WI38 (cell line): ENCODE data around the gene ZFAND3.
"Not testable (repeated sequence)": the region's sequence is repeated elsewhere in the genome, so short reads cannot be mapped to it uniquely, and the experiment has no call there.

Source experiments
- H3K4me3 ChIP-seq: 2 replicates; pipeline ENCODE4 v1.5.1; 2011; ENCODE audit warnings: low read depth, mild to moderate bottlenecking, control low read depth, low read length
- TF ChIP-seq, protein P1 (sequence below): IDR thresholded peaks from 2 replicates; pipeline ENCODE4 v1.5.1; 2012; ENCODE audit warnings: low read depth, mild to moderate bottlenecking, control low read depth, low read length

Gene ZFAND3

DNA sequence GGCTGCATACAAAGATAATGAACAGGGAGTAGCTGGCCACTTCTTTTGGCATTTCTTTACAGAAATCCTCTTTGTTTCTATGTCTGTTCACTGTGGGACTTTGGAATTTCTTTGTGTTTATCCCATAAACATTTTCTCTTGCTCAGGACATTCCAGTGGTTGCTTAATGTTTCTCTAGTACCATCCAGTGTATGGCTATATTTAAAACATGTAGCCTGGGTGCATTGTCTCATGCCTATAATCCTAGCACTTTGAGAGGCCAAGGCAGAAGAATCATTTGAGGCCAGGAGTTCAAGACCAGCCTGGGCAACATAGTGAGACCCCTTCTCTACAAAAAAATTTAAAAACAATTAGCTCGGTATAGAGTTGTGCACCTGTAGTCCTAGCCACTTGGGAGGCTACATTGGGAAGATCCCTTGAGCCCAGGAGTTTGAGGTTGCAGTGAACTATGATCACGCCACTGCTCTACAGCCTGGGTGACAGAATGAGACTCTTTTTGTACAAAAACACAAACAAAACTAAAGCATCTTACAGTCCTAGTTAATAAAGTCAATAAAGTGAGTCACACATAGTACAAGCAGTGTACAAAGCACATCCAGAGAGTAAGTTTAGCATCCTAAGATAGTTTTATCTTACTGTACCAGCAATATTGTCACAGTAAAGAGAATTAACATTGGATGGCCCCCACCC, 63.3 kb downstream of the ZFAND3 start:
- H3K4me3 ChIP-seq: no peak overlapping the region
- TF ChIP-seq, protein P1, sequence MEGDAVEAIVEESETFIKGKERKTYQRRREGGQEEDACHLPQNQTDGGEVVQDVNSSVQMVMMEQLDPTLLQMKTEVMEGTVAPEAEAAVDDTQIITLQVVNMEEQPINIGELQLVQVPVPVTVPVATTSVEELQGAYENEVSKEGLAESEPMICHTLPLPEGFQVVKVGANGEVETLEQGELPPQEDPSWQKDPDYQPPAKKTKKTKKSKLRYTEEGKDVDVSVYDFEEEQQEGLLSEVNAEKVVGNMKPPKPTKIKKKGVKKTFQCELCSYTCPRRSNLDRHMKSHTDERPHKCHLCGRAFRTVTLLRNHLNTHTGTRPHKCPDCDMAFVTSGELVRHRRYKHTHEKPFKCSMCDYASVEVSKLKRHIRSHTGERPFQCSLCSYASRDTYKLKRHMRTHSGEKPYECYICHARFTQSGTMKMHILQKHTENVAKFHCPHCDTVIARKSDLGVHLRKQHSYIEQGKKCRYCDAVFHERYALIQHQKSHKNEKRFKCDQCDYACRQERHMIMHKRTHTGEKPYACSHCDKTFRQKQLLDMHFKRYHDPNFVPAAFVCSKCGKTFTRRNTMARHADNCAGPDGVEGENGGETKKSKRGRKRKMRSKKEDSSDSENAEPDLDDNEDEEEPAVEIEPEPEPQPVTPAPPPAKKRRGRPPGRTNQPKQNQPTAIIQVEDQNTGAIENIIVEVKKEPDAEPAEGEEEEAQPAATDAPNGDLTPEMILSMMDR: no peak

DNA sequence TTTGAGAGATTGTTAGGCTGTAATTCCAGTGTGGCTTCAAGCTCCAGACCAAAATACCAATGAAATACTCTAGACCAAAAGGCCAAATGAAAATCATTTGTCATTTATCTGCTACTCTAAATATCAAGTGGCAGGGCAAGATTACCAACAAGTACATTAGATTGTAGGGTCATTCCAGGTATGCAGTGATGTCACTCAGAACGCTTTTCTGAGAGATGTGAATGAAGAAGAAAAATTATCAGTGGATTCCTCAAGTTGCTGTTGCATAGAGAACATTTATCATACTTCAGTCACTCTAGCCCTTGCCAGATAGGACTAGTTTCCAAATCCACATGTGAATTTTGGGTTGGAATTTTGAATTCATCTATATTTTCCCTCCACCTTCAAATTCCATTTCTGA, 65.0 kb downstream of the ZFAND3 start:
- no peak overlapping the region for H3K4me3 ChIP-seq
- TF ChIP-seq, protein P1: no peak

DNA sequence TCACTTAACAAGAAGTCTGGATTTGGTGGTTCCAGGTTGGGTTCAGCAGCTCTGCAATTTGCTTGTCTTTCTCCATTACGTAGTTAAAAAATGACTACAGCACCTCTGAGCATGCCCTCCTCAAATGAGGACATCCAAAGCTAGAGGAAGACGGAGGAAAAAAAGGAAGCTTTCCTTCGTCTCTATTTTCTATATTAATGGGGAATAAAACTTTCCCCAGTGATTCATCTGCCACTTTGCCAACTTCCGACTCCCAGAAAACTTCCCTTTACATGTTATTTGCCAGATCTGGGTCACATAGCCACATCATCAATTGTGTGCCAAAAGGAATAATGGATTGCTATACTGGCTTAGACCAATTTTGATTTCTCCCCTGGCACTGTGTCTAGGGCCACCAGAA, 69.5 kb downstream of the ZFAND3 start:
- TF ChIP-seq, protein P1: no peak

DNA sequence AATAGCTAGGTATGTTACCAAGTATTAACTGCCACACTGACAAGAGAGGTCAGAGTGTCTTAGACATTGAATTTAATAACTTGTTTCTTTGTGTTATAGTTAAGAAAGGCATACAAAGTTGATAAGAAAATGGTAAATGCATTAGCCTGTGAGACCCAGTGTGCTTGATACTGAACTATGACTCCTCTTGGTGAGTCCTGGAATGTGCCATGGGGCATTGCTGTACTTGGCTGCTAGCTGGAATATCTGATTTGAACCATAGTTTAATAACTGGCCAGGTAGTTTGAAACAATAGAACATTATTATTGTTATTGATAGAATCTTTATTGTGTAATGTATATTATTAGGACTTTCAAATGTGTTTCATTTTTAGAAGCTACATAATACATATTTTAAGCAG, 70.0 kb downstream of the ZFAND3 start:
- H3K4me3 ChIP-seq: no peak overlapping the region
- TF ChIP-seq, protein P1: no peak

More for the DNA sequence above, 69.5 kb downstream of the ZFAND3 start:
- H3K4me3 ChIP-seq: no peak overlapping the region

DNA sequence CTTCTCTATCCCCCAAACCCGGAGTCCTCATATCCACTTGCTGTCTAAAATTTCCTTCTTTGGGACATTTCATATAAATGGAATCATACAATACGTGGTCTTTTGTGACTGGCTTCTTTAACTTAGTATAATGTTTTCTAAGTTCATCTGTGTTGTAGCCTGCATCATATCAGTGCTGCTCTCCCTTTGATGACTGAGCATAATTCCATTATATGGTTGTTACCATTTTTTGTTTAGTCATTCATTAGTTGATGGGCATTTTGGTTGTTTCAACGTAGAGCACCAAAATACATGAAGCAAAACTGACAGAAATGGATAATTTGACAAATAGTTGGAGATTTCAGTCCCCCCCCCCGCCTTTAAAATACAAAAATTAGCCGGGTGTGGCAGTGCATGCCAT, 71.5 kb downstream of the ZFAND3 start:
- TF ChIP-seq, protein P1: no peak

DNA sequence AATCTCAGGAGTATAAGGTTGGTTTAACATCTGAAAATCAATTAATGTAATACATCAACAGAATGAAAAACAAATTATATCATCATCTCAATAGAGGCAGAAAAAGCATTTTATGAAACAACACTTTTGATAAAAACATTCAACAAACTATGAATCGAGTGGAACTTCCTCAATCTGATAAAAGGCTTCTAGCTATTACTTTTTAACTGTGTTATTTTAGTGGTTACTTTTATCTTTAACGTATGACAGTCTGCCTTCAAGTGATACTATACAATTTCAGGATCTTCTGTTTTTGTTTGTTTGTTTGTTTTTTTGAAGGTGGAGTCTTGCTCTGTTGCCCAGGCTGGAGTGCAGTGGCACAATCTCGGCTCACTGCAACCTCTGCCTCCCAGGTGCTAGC, 73.7 kb downstream of the ZFAND3 start:
- TF ChIP-seq, protein P1: no peak
- H3K4me3 ChIP-seq: no peak overlapping the region

More for the DNA sequence above, 71.5 kb downstream of the ZFAND3 start:
- no peak overlapping the region for H3K4me3 ChIP-seq

DNA sequence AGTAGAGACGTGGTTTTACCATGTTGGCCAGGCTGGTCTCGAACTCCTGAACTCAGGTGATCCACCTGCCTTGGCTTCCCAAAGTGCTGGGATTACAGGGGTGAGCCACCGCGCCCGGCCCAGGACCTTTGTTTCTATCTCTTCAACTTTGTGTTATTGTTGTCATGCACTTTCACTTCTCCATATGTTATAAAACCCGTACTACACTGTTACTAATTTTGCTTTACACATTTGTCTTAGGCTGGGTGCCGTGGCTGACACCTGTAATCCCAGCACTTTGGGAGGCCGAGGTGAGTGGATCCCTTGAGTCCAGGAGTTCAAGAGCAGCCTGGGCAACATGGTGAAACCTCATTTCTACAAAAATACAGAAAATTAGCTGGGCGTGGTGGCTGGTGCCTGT, 74.2 kb downstream of the ZFAND3 start:
- H3K4me3 ChIP-seq: not testable (repeated sequence)

DNA sequence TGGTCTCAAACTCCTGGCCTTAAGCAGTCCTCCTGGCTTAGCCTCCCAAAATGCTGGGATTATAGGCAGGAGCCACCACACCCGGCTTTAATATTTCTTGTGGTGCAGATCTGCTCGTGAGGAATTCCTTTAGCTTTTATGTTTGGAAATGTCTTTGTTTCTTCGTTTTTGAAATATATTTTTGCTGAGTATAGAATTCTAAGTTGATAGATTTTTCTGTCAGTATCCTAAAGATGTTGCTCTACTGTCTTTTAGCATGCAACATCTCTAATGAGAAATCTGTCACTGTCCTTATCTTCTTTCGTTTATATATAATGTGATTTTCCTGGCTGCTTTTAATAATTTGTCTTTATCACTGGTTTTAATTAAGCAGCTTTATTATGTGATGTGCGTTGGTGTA, 75.1 kb downstream of the ZFAND3 start:
- TF ChIP-seq, protein P1: no peak
- H3K4me3 ChIP-seq: no peak overlapping the region
